GM21381 (cell line): ENCODE data around the gene PHLDA3.
A peak's percentile ranks its signal among the peaks of the same experiment; 100 is the strongest.
"Not testable (repeated sequence)": the region's sequence is repeated elsewhere in the genome, so short reads cannot be mapped to it uniquely, and the experiment has no call there.

Source experiments
- ATAC-seq: cut with Tn5 transposase; IDR thresholded peaks from one replicate; pipeline ENCODE4 v1.9.1; 2021; ENCODE audit warnings: mild to moderate bottlenecking, moderate library complexity; ENCODE audit not compliant: unreplicated experiment

The PHLDA3 gene

GRCh38 chr1:201488830-201489589 lies 20.0 kb upstream of the PHLDA3 start:
- no peak for ATAC-seq

GRCh38 chr1:201487742-201488141 lies 18.8 kb upstream of the PHLDA3 start:
- no peak for ATAC-seq

GRCh38 chr1:201486187-201486586 lies 17.2 kb upstream of the PHLDA3 start:
- no peak for ATAC-seq

- no peak for ATAC-seq
Observed at GRCh38 chr1:201485184-201485774, 16.3 kb upstream of the PHLDA3 start.

DNA sequence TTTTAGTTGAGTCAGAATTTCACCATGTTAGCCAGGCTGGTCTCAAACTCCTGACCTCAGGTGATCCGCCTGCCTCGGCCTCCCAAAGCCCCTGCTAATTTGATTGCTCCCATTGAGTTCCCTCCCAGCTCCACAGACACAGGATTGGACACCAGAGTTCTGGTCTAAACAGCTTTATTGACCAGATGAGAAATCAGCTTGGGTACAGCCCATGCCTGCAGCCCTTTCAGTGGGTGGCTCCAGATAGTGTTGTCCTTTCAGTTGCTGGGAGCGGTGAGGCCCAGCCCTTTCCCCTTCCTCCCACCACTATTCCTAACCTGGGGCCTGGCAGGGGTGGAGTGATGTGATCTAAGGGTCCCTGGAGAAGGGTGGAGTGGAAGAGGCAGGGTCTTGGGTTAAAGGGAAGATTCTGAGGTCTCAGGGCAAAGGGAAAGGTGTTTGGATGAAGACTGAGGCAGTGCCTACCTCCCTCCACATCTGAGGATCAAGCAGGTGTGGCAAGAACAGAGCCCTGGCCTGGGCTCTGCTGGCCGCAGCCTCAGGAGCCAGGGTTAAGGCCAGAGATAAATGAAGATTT lies 14.5 kb upstream of the PHLDA3 start:
- no peak for ATAC-seq

DNA sequence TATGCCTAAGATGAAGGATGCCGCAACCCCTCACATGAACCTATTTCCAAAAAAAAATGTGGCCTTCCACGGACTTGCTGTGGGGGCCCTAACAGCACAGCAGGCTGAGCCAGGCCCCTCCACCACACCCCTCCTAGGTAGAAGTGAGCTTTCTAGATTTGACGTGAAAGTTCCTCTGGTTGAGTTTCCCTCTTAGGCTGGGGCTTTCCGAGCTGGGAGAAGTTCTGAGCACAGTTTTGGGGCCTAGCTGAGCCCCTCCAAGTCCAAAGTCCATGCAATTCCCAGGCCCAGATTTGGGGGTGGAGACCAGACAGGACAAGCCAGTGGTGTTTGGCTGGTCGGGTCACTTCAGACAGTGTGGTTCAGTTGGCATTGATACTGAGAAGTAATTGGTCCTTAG lies 13.8 kb upstream of the PHLDA3 start:
- no peak for ATAC-seq

GRCh38 chr1:201481761-201482493 lies 12.9 kb upstream of the PHLDA3 start:
- ATAC-seq: peak; percentile 62

DNA sequence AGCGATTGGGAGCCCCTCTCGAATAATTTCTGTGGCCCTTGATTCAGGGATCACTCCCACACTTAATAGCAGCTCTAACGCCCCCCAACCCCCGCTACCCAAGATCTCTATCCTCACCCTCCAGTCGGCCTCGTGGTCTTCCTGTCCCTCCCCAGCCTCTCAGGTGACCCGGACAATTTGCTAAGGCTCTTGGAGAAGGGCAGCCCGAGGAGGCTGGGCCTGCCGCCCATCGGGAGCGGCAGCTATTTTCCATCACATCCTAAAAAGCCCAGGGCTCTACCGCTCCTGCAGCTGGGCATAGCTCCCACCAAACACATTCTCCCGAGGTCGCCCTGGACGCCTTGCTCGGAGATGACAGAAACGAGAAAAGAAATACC lies 12.0 kb upstream of the PHLDA3 start:
- no peak for ATAC-seq

GRCh38 chr1:201480231-201481003 lies 11.4 kb upstream of the PHLDA3 start:
- peak; percentile 61 for ATAC-seq

DNA sequence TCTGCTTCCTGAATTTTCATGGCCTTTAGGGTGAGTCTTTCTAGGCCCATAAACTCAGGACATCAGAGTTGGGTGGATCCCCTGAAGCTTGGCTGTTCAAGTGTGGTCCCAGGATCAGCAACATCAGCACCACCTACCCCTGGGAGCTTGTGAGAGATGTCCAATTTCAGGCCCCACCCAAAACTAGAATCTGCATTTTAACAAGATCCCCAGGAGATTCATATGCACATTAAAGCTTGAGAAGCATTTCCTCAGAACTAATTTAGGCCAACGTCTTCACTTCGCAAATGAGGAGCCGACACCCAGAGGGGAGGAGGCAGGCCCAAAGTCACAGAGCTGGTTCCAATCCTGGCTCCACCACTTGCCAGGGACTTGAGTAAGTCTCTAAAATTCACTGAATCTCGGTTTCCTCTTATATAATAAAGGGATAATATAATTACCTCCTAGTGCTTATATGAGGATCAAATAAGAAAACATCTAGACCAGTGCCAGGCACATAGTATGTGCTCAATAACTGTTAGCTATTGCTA lies 10.3 kb upstream of the PHLDA3 start:
- ATAC-seq: no peak

GRCh38 chr1:201478666-201479065 lies 9.7 kb upstream of the PHLDA3 start:
- not testable (repeated sequence) for ATAC-seq

- no peak for ATAC-seq
Observed at GRCh38 chr1:201476670-201477344, 7.8 kb upstream of the PHLDA3 start.

DNA sequence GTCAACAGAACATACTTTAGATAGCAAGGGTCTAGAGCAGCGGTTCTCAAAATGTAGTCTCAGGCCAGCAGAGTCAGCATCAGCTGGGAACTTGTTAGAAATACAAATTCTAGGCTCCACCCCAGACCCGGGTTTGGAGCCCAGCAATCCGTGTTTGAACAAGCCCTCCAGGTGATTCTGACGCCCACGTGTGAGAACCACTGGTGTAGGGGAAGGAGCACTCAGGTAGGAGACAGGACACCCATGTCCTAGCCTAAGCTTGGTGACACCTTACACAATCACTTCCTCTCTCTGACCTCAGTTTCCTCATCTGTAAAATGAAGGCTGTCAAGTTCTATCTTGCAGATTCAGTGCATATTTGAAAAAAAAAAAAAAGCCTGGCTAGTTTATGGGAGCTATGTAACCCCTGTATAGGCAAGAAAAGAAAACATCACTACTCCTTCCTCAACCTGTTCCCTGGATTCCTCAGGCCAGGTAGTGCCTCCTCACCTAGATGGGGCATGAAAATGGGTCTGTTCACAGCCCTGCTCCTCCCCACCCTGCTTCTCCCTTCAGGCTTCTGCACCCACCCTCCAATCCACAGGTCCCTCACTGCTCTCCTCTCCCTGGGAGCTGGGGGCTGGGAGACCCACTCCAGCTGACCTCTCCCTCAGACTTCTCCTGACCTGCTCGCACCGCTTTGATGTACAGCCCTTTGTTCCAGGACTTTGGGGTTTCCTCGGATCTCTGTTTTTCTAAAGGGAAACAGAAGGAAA lies 7.1 kb upstream of the PHLDA3 start:
- no peak for ATAC-seq

DNA sequence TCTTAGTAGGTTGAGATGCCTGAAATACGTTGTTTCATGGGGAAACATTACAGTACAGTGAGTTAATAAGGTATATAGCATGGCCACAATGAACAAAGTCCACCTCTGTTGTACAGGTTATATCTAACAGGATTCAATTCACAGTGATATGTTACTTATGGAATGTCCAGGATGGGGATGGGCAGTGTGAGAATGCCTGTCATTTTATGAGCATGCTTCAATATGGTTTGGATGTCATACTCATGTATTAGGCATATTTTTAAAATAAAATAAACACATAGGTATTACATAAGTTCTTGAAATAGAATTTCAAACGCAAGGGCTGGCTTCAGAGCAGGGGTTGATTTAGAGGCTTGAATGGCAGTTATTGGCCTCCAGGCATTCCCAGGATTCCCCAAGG lies 6.1 kb upstream of the PHLDA3 start:
- no peak for ATAC-seq

DNA sequence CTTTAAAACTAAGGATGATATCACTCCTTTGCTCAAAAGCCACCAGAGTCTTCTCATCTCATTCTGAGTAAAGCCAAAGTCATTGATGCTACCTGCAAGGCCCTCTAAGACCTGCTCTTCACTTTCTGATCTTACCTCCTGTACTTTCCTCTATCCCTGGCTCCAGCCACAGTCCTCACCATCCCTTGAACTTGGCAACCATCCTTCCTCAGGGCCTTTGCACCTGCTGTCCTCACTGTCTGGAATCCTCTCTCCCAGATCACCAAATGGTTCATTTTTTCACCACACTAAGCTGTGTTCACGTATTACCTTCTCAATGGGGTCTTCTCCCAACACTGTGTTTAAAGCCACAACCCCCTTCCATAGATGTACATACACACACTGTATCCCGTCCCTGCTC lies 4.3 kb upstream of the PHLDA3 start:
- ATAC-seq: no peak

DNA sequence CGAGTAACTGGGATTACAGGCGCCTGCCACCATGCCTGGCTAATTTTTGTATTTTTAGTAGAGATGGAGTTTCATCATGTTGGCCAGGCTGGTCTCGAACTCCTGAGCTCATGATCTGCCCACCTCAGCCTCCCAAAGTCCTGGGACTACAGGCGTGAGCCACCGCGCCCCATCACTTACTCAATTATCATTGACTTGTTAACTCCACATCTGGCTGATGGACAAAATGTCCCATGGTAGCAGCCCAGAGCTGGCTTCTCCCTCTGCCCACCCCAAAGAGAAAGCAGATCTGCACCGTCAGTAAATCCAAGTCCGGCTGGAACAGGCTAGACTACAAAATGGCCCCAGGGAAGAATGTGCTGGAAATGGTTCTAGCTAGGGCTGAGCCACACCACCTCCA lies 3.3 kb upstream of the PHLDA3 start:
- not testable (repeated sequence) for ATAC-seq

DNA sequence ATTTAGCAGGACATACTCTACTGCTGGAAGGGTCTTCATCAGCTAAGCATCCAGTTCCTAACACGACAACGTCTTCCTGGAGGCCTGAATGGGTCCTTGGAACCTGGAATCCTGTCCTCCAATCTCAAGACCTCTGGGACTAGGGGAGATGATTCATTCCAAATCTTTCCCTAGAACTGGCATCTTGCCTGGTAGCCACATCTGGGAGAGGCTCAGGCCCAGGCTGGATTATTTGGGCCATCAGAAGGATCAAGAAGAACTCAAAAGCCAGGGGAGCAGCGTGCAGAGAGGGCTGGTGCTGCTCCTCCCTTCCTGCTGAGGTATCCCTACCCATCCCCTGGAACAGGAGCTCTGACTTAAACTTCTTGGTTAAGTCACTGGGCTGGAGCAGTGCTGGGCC lies 2.8 kb upstream of the PHLDA3 start:
- ATAC-seq: no peak

- ATAC-seq: no peak
Observed at GRCh38 chr1:201470581-201470980, 1.6 kb upstream of the PHLDA3 start.

DNA sequence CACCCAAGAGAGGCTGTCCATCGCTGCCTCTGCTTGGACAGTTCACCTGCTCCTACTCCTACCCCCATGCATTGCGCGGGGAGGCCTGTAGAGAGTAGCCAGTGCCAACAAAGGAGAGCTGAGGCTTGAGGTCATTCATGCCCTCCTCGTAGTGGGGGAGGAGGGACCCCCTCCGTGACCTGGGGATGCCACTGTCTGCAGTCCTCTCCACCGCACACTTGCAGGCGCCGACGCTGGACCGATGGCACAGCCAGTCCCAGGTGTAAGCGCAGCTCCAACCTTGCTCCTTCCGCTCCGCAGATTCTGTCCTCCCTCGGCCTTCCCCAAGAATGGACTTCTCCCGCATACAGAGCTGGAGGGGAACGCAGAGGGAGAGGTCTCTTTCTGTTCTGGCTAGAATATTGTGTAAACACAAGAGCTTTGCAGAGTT lies 672 bp upstream of the PHLDA3 start:
- no peak for ATAC-seq

DNA sequence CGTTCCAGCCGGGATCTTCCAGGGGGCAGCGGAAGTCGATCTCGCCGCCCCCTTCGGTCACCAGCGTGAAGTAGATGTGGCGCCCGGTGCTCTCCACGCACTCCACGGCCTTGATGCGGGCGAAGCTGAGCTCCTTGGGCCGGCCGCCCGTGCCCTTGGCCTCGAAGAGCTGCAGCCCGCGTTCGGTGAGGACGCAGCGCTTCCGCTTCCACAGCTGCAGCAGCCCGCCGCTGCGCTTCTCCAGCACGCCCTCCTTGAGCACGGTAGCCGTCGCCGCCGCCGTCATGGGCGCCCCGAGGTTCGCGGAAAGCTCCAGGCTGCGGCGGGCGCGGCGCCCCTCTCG lies 516 bp downstream of the PHLDA3 start:
- peak; percentile 41 for ATAC-seq
